Measurements from ENCODE around the gene TRAF5.
A peak's percentile ranks its signal among the peaks of the same experiment; 100 is the strongest.
"Not testable (repeated sequence)": the region's sequence is repeated elsewhere in the genome, so short reads cannot be mapped to it uniquely, and the experiment has no call there.

TRAF5 gene, protein sequence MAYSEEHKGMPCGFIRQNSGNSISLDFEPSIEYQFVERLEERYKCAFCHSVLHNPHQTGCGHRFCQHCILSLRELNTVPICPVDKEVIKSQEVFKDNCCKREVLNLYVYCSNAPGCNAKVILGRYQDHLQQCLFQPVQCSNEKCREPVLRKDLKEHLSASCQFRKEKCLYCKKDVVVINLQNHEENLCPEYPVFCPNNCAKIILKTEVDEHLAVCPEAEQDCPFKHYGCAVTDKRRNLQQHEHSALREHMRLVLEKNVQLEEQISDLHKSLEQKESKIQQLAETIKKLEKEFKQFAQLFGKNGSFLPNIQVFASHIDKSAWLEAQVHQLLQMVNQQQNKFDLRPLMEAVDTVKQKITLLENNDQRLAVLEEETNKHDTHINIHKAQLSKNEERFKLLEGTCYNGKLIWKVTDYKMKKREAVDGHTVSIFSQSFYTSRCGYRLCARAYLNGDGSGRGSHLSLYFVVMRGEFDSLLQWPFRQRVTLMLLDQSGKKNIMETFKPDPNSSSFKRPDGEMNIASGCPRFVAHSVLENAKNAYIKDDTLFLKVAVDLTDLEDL

DNA sequence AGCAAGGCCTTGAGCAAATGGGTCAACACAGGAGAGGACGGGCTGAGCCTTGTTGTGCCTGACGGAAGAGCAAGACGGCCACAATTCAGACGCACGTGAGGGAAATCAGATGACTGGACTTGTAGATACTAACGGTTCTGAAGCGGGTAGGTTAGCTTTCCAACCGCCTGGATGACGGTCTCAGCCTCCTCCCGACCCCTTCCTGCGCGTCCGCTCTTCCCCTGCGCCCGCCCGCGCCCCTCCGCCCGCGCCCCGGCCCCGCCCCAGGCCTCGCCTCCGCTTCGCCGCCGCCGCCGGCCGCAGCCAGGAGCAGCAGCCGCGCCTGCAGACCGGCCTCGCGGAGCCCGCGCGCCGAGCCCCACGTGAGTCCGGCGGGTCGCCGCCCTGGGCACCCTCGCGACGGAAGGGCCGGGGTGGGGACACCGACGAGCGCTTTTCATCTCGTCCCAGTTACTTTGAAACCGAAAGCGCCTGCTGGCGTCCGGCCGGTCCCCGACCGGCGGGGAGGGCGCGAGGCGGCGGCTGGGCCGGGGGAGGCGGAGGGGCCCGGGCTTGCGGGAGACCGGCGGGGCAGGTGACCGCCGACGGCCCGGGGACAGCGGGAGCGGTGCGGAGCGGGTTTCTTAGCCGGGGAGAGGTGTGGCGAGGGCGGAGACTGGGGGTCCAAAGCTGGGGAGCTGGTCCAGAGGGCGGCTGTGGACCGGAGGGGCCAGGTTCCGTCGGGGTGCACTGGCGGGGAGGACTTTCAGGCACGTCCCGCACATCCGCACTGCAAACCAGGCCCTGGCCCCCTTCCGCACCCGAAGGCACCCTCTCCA, at the start of gene TRAF5:
TRAF5 (plus strand) TSS at position 306 of the 818 bp plus-strand sequence. CDS start 26,407 bp downstream, outside the sequence.
- DNase-seq (ENCODE audit: low read depth): no peak

DNA sequence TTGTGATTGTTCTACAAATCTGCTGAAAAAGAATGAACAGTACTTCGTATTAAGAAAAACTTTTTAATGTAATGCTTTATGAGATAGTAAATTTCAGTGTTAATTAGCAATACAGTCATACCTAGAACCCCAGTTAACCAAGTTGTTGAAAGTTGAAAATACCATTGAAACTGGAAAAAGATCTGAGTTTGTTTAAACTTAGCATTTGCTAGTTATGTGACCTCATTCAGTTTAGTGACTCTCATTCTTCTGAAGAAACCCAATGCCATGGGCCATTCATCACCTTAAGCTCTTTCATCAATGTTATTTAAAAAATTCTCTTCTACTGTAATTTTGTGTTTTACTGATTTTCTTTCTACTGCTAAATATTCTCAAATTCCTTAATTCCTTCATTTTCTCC, 47.3 kb upstream of the TRAF5 start:
- DNase-seq (ENCODE audit: low read depth): no peak

DNA sequence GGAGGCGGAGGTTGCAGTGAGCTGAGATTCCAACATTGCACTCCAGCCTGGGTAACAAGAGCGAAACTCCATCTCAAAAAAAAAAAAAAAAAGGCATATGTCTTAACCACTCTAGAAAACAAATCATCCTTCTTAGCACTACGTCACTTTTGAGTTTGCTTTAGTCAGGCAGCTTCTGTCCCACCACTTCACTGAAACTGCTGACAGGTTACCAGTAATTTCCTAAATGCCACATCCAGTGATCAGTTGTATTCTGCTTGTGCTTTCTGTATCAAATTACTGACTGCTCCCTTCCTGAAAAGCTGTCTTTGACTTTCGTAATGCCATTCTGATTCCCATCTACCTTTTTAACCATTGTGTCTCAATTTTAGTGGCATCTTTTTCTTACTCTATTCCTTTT, 45.7 kb upstream of the TRAF5 start:
- no peak for DNase-seq (ENCODE audit: low read depth)

DNA sequence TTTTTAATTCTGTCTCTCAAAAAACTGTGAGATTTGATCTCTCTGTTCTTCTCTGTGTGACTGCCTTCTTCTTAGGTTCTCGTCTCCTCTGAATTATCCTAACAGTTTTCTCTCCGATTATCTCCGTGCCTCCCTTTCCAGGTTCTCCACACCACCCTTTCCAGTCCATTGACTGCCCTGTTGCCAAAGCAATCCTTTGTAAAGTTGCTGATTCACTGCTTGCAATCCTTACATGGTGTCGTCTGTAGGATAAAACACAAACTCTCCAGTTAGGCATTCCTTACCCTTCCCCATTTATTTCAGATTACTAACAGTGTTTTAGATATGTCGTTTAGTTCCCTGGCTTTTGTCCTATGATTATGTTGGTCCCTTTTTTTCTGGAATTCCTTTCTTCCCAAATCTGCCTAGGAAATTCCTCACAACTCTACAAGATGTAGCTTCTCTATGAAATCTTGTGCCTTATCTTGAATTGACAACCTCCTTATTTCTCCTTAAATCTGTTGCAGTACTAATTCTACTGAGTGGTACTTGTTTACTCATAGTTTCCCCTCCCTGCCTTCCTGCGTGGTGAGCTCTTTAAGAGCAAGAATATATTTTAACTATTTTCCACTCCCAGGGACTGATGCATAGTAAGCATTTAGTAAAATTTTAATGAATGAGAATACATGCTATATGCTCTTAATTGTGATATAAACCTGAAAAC, 45.2 kb upstream of the TRAF5 start:
- no peak for DNase-seq (ENCODE audit: low read depth)

DNA sequence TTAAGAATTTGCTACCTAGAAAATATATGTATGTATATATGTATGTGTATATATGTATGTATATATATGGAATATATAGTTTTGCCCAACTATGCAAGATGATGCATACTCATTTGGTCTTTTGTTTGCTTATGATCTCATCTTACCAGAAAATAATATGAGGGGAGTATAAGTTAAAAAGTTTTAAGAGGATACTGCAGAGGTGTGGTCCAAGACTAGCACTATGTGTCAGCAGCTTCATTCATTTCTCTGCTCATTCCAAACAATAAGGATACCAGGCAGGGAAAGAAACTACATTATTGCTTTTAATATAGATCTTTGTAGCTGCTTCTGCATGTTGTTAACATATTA, 44.6 kb upstream of the TRAF5 start:
- no peak for DNase-seq (ENCODE audit: low read depth)

DNA sequence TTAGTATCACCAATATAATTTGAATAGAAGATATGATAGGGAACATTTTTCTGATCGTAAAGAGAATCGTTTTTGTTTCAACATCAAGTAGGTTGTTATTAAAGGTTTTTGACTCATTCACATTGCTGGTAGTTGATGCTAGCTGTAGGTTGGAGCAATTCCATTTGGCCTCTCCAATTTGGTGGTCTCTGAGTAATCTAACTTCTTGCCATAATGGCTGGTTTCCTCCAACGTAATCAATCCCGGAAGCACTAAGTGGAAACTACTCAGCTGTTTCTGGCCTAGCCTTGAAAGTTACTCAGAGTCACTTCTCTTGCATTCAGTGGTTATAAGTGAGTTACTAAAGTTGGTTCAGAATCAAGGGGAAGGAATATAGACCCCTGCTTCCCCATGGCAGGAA, 41.4 kb upstream of the TRAF5 start:
- no peak for DNase-seq (ENCODE audit: low read depth)

DNA sequence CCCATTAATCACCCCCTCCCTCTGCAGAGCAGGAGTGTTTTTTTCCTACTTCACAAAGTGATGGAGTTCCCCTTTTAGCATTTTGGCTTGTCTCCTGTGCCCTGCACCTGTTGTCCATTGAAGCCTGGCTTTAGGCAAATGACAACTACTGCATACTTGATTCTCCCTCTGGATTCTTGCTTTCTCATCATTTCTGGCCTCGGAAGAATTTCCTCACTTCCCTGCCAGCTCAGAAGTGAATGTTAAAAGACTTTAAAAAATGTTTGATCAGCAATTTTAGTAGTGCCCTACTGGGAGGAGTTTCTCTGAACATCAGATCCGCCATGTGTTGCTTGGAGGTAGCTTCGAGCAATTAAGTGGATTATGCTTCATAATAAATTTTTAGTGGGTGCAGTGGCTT, 39.4 kb upstream of the TRAF5 start:
- DNase-seq (ENCODE audit: low read depth): no peak

DNA sequence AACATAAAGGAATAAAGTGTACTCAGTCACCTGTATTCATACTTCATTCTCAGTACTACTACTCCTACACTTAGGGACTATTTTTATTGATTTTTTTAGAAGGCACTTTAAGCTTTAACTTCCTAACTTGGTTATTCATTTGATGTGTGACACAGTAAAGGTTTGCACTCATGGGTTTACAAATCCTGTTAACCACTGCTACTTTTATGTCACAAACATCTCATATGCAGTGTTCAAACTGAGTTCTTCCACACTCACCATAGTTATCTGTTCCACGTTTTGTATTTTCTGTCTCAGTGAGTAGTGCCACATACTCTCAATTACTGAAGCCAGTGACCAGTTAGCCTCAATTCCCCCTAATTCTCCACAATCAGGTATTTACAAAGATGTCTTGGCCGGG, 34.2 kb upstream of the TRAF5 start:
- DNase-seq (ENCODE audit: low read depth): no peak

DNA sequence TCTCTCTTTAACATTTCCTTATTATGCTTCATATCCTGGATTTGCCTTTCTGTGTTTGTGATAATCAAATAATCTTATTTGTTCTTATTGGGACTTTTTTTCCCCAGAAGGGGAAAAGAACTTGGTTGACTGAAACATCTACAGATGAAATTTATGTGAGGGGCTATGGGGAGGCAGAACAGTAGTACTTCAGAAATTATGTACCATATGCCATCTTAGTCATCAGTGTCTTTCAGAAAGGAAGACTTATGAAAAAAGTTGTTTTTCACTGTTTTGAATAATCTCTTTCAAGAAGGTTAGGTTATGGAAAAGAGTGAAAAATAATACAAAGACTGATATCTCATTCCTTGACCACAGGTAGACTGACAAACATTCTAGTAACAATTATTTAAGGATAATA, 30.2 kb upstream of the TRAF5 start:
- no peak for DNase-seq (ENCODE audit: low read depth)

DNA sequence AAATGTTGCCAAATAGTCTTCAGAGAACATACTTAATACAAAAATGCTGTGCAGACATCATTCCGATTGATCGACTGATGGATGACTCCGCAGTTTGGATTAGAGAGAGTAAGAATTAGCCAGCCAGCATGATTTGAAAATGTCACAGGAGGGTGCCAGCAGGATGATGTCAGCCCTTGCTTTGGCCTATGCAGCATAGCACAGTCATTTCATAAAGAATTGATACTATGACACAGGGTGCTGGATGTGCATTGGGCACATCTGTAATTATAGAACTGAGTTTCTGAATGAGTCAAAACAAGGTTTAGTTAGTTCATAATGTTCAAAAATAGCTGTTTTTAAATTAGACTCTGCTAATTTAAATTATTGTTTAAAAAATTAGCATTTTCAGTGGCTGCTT, 21.6 kb upstream of the TRAF5 start:
- no peak for DNase-seq (ENCODE audit: low read depth)

DNA sequence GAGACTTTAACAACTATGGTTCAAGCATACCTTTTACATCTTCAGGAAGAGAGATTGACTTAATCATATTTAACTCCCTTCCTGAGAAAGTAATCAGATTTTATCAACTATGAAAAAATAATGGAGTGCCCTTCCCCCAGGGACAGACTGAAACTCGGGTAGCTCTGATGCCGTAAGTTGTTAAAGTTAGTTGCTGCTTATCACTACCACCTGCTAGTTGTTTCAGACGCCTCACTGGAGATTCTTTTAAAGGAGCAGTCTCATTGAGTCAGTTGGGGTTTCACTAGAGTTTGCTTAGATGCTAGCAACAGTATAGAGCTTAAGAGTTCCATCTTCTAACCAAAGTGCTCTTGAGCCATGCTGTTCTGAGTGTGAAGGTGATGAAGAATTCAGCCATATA, 17.0 kb upstream of the TRAF5 start:
- DNase-seq (ENCODE audit: low read depth): no peak

DNA sequence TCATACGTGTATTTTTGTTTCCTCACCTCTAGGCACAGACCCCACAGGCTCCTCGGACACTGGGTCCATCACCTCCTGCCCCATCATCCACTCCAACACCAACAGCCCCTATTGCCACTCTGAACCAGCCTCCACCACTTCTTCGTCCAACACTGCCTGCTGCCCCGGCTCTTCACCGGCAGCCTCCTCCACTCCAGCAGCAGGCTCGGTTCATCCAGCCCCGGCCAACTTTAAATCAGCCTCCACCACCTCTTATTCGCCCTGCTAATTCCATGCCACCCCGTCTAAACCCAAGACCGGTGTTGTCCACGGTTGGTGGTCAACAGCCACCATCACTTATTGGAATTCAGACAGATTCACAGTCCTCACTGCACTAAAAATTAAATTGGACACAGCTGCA, 13.2 kb upstream of the TRAF5 start:
- DNase-seq (ENCODE audit: low read depth): no peak

DNA sequence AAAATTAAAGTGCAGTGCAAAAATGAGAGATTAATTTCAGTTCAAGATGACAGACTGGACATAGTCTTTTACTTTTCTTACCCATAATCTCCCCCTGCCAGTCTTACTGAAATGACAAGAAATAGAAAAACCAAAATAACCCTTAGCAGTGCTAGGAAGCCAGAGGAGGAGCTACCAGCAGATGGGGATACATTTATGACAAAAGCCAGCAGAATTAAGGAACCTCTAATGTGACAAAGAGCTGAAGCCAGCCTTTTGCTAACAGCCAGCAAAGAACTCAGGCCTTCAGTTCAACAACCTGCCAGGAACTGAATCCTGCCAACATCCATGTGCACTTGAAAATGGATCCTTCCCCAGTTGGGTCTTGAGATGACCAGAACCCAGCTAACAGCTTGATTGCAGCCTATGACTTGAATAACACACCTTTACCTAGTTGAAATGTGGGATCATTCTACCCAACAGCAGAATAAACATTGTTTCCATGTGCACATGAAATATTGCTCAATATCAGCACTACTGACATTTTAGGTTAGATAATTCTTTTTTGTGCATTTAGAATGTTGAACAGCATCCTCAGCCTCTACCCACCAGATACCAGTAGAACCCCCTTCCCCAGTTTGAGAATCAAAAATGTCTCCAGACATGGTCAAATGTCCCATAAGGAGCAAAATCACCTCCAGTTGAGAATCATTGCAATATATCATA, 7.9 kb upstream of the TRAF5 start:
- DNase-seq (ENCODE audit: low read depth): no peak

DNA sequence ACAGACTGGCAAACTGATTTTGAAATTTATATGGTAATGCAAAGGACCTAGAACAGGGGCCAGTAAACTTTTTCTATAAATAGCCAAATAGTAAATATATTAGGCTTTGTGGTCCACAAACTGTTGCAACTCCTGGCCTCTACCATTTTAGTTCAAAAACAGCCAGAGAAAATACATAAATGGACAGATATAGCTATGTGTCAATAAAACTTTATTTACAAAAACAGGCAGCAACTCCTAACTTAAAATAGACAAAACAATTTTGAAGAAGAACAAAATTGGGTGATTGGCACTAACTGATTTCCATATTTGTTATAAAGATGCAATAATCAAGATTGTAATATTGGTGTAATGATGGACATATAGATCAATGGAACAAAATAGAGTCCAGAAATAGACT, 6.7 kb upstream of the TRAF5 start:
- DNase-seq (ENCODE audit: low read depth): no peak

DNA sequence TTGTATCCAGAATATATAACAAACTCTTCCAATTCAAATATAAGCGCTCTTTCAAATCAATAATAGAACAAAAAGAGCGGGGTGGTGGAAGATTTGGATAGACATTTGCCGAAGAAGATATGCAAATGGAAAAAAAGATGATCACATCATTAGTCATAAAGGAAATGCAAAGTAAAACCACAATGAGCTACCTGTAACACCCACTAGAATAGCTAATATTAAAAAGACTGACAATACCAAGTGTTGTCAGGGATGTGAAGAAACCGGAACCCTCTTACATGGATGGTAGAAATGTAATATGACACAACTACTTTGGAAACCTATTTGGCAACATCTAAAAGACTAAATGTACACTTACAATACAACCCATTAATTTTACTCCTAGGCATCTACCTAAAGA, 5.7 kb upstream of the TRAF5 start:
- no peak for DNase-seq (ENCODE audit: low read depth)

DNA sequence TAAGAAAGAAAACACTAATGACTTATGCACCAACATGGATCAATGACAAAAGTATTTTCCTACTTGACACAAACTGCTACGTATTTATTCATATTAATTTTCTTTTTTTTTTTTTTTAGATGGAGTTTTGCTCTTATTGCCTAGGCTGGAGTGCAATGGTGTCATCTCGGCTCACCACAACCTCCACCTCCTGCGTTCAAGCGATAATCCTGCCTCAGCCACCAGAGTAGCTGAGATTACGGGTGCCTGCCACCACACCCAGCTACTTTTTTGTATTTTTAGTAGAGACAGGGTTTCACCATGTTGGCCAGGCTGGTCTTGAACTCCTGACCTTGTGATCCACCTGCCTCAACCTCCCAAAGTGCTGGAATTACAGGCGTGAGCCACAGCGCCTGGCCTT, 5.0 kb upstream of the TRAF5 start:
- DNase-seq (ENCODE audit: low read depth): not testable (repeated sequence)

DNA sequence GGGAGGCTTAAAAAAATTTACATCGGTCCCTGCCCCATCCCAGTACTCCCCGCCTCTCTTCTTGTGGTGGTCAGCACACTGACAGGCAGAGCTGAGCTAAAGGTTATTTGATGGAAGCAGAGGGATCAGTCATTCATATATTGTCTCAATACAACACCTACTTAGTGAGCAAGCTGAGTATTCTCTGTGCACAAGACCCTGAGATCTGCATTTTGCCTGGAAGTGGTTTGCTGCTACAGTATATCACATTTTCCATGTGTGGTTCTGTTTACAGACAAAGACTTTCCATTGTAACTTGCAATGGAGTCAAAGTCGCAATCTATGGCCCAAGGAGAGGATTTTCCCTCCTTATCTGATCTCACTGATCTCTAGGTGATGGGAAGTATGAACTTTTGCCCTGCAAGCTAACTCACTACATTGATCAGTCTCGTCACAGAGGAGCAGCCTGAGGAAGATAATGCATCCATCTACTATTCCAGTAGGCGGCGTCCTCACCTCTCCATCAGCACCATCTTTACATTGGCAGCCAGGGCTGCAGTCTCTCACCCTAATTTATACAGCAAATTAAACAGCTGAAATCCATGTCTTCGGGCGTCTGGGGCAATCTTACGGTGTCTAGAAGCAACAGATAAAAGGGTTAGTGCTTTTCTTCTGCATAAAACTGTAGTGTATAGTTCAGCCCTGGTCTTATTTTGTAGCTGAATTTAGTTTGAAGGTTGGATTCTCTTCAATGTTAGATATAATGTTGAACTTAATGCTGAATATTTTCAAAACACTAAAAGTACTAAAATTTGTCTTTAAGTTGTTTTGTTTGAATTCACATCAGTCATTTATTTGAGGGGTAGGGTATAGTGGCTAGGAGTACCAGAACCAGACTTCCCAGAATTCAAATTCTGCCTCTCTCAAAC, 3.2 kb upstream of the TRAF5 start:
- peak; percentile 42 for DNase-seq (ENCODE audit: low read depth)

DNA sequence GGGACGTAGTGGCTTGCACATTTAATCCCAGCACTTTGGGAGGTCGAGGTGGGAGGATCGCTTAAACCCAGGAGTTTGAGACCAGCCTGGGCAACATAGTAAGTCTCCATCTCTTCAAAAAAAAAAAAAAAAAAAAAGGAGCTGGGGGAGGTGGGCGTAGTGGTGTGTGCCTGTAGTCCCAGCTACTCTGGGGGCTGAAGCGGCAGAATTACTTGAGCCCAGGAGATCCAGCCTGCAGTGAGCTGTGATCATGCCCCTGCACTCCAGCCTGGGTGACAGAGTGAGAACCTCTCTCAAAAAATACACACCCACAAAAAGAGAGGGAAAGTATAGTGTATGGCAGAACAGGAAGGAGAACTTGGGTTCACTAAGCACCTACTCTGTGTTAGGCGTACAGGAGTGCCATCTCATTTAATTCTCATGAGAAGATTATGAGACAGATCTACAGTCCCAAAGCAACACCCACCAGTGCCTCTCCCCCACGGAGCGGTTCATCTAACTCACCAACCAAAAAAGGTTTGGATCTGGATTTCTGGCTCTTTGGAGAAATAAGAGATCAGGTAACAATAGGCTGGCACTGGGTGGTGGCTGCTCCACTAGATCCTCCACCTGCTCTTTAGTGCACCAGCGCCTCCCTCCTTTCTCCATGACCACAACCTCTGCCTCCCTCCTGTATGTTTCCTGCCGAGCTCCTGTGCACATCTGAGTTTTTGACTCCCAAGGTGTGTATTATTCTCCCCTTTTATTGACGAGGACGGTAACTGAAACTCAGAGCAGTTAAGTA, 1.4 kb upstream of the TRAF5 start:
- DNase-seq (ENCODE audit: low read depth): no peak

DNA sequence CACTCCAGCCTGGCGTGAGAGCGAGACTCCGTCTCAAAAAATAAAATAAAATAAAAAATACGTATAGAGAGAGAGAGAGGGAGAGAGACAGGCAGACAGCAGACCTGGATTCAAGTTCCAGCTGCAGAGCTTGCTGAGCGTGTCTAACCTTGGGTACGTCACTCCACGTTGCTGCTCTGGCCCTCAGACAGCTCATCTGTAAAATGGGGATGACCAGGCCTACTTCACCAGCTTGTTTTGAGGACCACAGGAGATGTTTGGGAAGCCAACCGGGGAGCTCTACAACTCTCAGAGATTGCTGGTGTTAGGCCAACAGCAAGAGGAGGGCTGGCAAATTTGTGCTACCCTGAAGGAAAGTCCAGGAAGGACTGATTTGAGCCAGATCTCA, 499 bp upstream of the TRAF5 start:
- no peak for DNase-seq (ENCODE audit: low read depth)

DNA sequence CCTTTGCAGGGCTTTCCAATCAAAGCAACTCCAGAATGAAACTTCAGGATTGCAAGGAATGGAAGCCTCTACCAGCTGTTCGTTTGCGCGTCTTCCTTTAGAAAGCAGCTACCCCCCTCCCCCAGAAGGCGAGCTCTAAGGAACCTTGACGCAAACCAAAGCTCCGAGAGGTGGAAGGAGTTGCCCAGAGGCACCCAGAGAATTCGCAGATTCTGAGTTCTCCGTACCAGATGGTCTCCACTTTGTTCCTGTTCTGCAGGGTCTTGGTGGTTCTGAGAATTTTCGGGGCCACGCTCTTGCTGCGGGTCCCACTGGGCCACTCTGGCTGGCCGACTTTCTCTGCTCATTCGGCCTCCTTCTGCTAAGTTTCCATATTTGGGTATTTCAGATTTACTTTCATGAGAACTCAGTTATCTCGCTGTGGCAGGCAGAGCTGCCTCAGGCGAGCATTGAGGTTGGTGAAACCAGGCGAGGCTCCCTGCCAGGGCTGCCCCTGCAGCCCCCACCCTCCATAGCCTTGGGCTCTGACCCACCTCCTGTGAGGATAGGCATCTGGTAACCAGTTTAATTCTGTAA, 801 bp downstream of the TRAF5 start:
- DNase-seq (ENCODE audit: low read depth): no peak

All from stimulated activated CD8-positive, alpha-beta memory T cell treated with anti-CD3 and anti-CD28 coated beads, Interleukin-4, amount 100 ng/mL, for 24 hours (primary cell).